Right atrium auricular region (tissue), 2 donors: ENCODE data around the gene TBL1XR1. TPM values are rescaled to one million over a fixed set of nuclear protein-coding genes. Genes with fewer than 3 reads are reported as not detected.

ENCODE experiments used
- DNase-seq: peaks from one replicate; pipeline ENCODE4 v3.0.0-alpha.2; 2019; ENCODE audit warnings: low spot score
- H3K27ac ChIP-seq, 2 donors: fragments of 200-600 bp; sonication (generic); 1 replicate in 1 of 2; 2 replicates in 1 of 2; pipeline ENCODE4 v1.5.1; 2016 to 2019
- H3K27me3 ChIP-seq, 2 donors: fragments of 200-600 bp; sonication (generic); one replicate each; pipeline versions ENCODE4 v1.5.1 to v1.6.0; 2017 to 2019
- H3K36me3 ChIP-seq: fragments of 200-600 bp; sonication (generic); one replicate; pipeline ENCODE4 v1.5.1; 2016
- H3K4me1 ChIP-seq, 2 donors: fragments of 200-600 bp; sonication (generic); one replicate each; pipeline versions ENCODE4 v1.5.1 to v1.6.0; 2017 to 2019
- H3K4me3 ChIP-seq, 2 donors: fragments of 200-600 bp; sonication (generic); 1 replicate in 1 of 2; 2 replicates in 1 of 2; pipeline ENCODE4 v1.5.1; 2017 to 2019; ENCODE audit warnings: mild to moderate bottlenecking in 1 of 2, moderate library complexity in 1 of 2
- H3K9me3 ChIP-seq, 2 donors: fragments of 200-600 bp; sonication (generic); one replicate each; pipeline ENCODE4 v1.5.1; 2019
- CTCF ChIP-seq, 2 donors: fragments of 200-600 bp; sonication (generic); IDR thresholded peaks; one replicate each; pipeline ENCODE4 v1.5.1; 2019; ENCODE audit warnings: antibody characterized with exemption in 2 of 2
- total RNA-seq, 2 donors: library from RNA; depleted of rRNA; stranded (reverse); fragments of >200 nt; gene quantifications; one replicate each; pipeline ENCODE4 v1.1.0, GENCODE V29; 2016

TBL1XR1 gene
- total RNA-seq, 2 donors from 2014 or later, result 68.2 to 79.9 TPM

GRCh38 chr3:177131927-177132636, 65.2 kb downstream of the TBL1XR1 start:
- no peaks in the 10 kb centered on the region for H3K36me3 ChIP-seq
- no peak for DNase-seq
- H3K27me3 ChIP-seq, result no peaks in the 10 kb centered on the region
- TF ChIP-seq CTCF (IDR thresholded peaks at IDR 0.05), result no peak
- no peak overlapping the region for H3K27ac ChIP-seq
- H3K9me3 ChIP-seq, result no peaks in the 10 kb centered on the region
- H3K4me1 ChIP-seq, result peaks cover 0 to 36% of the 10 kb centered on the region in 2 donors
- no peak overlapping the region for H3K4me3 ChIP-seq

- Histone ChIP-seq H3K27ac (peak overlapping the region; percentile 37 to 84), H3K36me3 (no peaks in the 10 kb centered on the region), H3K4me3 (no peak overlapping the region), H3K9me3 (no peaks in the 10 kb centered on the region), H3K27me3 (no peaks in the 10 kb centered on the region), H3K4me1 (peaks cover 0 to 63% of the 10 kb centered on the region in 2 donors)
- no peak for DNase-seq
- TF ChIP-seq CTCF (IDR thresholded peaks at IDR 0.05), result no peak
Observed at GRCh38 chr3:177127008-177127407, 70.3 kb downstream of the TBL1XR1 start.

GRCh38 chr3:177126015-177126773, 71.1 kb downstream of the TBL1XR1 start:
- no peak for TF ChIP-seq CTCF (IDR thresholded peaks at IDR 0.05)
- H3K9me3 ChIP-seq, result no peaks in the 10 kb centered on the region
- H3K27ac ChIP-seq, result peak overlapping the region; percentile 37 to 84
- no peaks in the 10 kb centered on the region for H3K27me3 ChIP-seq
- peaks cover 0 to 67% of the 10 kb centered on the region in 2 donors for H3K4me1 ChIP-seq
- H3K4me3 ChIP-seq, result no peak overlapping the region
- no peaks in the 10 kb centered on the region for H3K36me3 ChIP-seq
- no peak for DNase-seq

- H3K27ac ChIP-seq, result peak overlapping the region in 1 of 2 donors; percentile 84
- no peak for TF ChIP-seq CTCF (IDR thresholded peaks at IDR 0.05)
- H3K36me3 ChIP-seq, result no peaks in the 10 kb centered on the region
- H3K4me1 ChIP-seq, result peaks cover 0 to 80% of the 10 kb centered on the region in 2 donors
- H3K9me3 ChIP-seq, result no peaks in the 10 kb centered on the region
- DNase-seq, result no peak
- H3K4me3 ChIP-seq, result no peak overlapping the region
- H3K27me3 ChIP-seq, result no peaks in the 10 kb centered on the region
Observed at GRCh38 chr3:177124882-177125281, 72.4 kb downstream of the TBL1XR1 start.

- no peaks in the 10 kb centered on the region for H3K27me3 ChIP-seq
- no peak for TF ChIP-seq CTCF (IDR thresholded peaks at IDR 0.05)
- H3K9me3 ChIP-seq, result no peaks in the 10 kb centered on the region
- peak overlapping the region in 1 of 2 donors; percentile 84 for H3K27ac ChIP-seq
- H3K4me3 ChIP-seq, result no peak overlapping the region
- peaks cover 0 to 71% of the 10 kb centered on the region in 2 donors for H3K4me1 ChIP-seq
- DNase-seq, result no peak
- no peaks in the 10 kb centered on the region for H3K36me3 ChIP-seq
Observed at GRCh38 chr3:177123822-177124221, 73.5 kb downstream of the TBL1XR1 start.
